Forelimb muscle (tissue), 1 donor: ENCODE data around the gene INO80D. TPM values are rescaled to one million over a fixed set of nuclear protein-coding genes. Genes with fewer than 3 reads are reported as not detected.
"Not testable (repeated sequence)": the region's sequence is repeated elsewhere in the genome, so short reads cannot be mapped to it uniquely, and the experiment has no call there.

Experiments used
- DNase-seq: peaks from one replicate; pipeline ENCODE4 v3.0.0-alpha.2; 2013; ENCODE audit warnings: low read depth
- polyA plus RNA-seq: library from polyadenylated mRNA; unstranded; fragments of 120-200 nt; gene quantifications from one replicate; pipeline ENCODE4 v1.2.1, GENCODE V29; 2013; ENCODE audit not compliant: insufficient read length

The INO80D gene, protein sequence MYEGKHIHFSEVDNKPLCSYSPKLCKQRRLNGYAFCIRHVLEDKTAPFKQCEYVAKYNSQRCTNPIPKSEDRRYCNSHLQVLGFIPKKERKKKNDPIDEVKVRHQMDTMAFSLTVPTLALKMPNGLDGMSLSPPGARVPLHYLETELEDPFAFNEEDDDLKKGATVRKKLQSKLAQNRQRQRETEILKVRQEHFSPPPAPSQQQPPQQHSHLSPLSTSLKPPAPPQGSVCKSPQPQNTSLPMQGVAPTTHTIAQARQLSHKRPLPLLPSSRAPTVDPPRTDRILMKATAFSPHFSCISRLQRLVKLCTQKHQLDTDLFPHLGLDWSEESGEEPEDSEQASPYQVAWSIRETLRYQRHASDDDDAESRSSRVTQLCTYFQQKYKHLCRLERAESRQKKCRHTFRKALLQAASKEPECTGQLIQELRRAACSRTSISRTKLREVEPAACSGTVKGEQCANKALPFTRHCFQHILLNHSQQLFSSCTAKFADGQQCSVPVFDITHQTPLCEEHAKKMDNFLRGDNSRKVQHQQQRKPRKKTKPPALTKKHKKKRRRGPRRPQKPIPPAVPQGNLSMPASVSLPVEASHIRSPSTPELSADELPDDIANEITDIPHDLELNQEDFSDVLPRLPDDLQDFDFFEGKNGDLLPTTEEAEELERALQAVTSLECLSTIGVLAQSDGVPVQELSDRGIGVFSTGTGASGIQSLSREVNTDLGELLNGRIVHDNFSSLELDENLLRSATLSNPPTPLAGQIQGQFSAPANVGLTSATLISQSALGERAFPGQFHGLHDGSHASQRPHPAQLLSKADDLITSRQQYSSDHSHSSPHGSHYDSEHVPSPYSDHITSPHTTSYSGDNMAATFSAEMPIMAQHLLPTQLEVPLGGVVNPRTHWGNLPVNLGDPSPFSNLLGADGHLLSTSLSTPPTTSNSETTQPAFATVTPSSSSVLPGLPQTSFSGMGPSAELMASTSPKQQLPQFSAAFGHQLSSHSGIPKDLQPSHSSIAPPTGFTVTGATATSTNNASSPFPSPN
- polyA plus RNA-seq, result 8.6 TPM

GRCh38 chr2:206085742-206086445, at the start of gene INO80D:
Gene INO80D (minus strand): TSS chr2:206086174. CDS start chr2:206063016, 23,158 bp downstream.
- peak; percentile 69 for DNase-seq

GRCh38 chr2:206127656-206128055, 41.7 kb upstream of the INO80D start:
- no peak for DNase-seq

- DNase-seq, result no peak
Observed at GRCh38 chr2:206125901-206126300, 39.9 kb upstream of the INO80D start.

- DNase-seq, result not testable (repeated sequence)
Observed at GRCh38 chr2:206122569-206122968, 36.6 kb upstream of the INO80D start.

DNA sequence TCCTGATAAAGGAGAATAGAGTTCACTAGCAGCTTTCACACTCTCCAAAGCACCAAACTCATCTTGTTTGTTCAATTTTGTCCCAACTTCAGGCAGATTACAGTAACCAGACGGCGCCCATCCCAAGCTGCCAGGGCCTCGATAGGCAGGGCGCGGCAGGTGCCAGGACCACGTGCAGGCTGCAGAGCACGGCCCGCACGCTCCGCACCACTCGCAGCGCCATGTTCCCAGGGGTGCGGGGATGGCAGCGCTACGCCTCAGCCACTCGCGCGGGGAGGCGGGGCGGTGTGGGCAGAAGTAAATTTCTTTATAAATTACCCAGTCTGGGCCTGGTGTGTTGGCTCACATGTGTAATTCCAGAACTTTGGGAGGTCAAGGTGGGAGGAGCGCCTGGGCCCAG, 30.3 kb upstream of the INO80D start:
- no peak for DNase-seq

DNA sequence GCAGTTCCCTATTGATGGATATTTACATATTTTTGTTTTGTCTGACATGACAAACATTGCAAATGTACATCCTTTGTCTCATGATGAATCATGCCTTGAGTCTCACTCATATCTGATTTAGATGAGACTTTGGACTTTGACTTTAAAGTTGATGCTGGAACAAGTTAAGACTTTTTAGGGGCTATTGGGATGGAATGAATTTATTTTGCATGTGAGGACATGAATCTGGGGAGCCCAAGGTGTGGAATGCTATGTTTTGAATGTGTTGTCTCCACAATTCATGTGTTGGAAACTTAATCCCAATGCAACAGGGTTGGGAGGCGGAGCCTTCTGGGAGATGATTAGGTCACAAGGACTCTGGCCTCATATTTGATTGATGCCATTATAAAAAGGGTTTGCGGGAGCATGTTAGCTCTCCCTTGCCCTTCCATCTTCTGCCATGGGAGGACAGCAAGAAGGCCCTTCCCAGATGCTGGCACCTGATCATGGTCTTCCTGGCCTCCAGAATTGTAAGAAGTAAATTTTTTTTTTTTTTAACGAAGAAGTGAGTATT, 29.1 kb upstream of the INO80D start:
- no peak for DNase-seq

GRCh38 chr2:206112846-206113547, 27.0 kb upstream of the INO80D start:
- DNase-seq, result no peak

DNA sequence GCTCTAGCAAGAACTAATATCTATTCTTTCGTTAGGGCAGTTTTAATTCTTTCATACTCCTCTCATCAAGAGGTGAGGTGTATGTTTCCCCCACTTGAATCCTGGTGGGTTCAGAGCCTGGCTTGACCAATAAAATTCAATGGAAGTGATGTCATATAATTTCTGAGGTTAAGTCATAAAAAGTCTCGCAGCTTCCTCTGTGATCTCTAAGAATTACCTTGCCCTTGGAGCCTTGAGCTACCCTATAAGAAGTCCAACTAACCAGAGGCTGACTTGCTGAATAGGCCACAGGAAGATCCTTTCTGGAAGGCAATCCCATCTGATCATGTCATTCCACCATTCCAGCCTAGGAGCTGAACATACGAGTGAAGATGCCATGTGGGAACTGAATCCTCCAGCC, 26.1 kb upstream of the INO80D start:
- no peak for DNase-seq

- DNase-seq, result no peak
Observed at GRCh38 chr2:206108713-206109112, 22.7 kb upstream of the INO80D start.

DNA sequence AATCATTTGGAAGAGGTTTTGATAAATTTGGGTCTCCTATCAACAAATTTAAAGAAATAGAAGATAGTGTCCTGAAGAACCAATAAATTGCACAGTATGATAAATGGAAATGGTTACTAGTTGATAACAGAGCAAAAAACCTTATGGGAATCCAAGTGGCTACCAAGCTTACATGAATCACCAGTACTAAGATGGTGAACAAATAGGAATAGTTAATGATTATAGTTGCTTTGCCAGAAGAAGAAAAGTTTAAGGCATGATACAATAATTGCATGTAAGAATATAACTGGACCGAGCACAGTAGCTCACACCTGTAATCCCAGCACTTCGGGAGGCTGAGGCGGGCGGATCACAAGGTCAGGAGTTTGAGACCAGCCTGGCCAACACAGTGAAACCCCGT, 19.6 kb upstream of the INO80D start:
- no peak for DNase-seq

DNA sequence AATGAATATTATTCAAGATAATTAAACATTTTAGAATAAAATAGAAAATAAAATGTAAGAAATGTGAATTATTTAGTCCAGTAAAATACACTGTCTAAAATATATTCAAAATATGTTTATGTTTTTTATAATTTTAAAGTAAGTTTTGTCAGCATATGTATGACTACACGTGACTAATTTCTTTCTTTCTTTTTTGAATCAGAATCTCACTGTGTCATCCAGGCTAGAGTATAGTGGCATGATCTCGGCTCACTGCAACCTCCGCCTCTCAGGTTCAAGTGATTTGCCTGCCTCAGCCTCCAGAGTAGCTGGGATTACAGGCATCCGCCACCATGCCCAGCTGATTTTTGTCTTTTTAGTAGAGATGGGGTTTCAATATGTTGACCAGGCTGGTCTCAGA, 19.1 kb upstream of the INO80D start:
- DNase-seq, result no peak

GRCh38 chr2:206098872-206099271, 12.9 kb upstream of the INO80D start:
- not testable (repeated sequence) for DNase-seq

GRCh38 chr2:206098471-206098870, 12.5 kb upstream of the INO80D start:
- DNase-seq, result no peak

- DNase-seq, result no peak
Observed at GRCh38 chr2:206096876-206097275, 10.9 kb upstream of the INO80D start.

DNA sequence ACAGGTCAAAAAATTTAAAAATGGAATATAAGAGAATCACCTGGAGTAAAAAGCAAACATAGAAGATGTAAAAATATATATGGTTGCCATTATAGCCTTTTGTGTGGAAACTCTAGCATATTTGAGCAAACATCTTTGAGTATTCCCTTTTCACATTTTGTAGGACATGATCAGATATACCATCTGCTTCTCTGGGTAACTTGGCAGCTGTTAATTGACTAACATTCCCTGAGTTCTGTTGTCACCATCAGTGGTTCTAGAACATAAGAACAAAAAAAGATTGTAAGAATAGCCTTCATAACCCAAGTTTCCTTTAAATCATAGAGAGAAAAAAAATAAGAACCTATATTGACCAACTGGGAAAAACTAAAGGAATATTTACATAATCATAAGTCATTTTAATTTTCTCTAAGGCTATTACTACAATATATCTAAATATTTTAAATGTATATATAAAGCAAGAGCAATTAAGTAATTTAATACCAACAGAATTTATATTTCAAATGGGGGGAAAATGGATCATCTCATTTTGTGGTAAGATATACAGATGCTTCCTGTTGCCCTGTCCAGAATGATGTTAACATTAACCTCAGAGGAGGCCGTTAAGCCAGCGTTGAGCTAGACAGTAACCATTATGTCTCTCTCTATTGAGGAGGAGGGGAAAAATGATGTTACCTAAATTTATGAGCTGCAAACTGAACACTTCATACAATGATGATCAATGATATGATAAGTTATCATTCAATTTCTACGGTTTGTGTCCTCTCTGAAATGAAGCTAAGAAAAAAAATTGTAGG, 9.8 kb upstream of the INO80D start:
- DNase-seq, result no peak

DNA sequence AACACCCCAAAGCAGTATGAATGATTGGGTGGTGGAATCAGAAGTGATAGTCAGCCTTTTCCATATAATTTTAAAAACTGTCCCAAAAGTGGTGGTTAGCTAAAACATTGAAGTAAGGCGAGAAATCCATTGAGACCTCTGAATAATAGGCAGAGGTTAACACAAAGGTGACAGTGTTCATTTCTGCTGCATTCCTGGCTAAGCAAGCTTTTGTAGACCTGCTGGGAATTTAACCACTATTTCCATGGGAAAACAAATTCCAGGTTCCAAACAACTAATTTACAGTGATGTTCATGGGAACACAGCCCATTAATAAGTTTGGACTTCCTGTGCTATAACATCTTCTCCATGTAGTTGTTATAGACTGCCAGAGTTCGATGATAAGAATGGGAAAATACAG, 6.3 kb upstream of the INO80D start:
- no peak for DNase-seq

DNA sequence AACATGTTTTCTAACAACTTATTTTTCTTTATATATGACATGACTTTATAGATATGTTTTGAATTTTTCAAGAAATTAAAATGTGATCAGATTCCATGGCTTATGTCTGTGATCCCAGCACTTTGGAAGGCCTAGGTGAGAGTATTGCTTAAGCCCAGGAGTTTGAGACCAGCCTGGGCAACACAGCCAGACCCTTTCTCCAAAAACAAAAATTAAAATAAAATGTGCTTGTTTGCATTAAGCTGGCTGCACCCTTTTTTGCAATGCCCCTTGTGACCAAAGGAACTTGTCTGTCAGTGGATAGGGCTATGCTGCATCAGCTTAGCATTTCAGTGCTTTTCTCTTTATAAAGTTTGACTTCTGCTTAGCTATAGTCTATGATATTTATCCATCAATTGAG, 2.3 kb upstream of the INO80D start:
- no peak for DNase-seq

DNA sequence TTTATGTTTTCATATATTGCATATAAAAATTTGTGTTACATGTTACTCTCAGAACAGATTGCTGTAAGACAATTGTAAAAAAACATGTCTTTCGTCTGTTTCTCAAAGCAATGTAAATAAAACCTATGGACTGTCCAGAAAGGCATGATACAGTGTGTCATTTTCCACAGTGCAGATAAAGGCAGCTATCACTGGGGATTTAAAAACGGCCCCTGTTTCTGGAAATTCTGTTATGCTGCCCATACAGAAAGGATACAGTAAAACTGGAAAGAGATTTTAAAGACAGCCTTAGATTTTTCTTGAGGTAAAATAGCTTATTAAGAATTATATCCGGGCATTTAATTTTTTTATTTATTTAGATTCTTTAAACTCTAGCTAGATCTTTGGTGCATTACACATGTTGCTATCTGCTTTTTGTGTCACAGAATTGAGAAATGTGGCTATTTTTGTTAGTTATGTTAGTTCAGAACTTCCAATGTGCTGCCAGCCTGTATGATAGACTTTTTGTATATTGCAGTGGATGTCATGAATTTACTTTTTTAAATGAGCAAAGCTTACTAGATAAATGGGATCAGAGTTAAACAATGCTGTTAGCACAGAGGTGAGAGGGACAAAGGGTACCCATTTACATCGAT, 859 bp upstream of the INO80D start:
- DNase-seq, result no peak
